Left cardiac atrium (tissue), 4 donors: ENCODE results near the gene SPTBN4. TPM values are rescaled to one million over a fixed set of nuclear protein-coding genes. Genes with fewer than 3 reads are reported as not detected.
"Not testable (repeated sequence)": the region's sequence is repeated elsewhere in the genome, so short reads cannot be mapped to it uniquely, and the experiment has no call there.

ENCODE experiments used
- ATAC-seq, 2 donors: fragments of 200-7000 bp; cut with Tn5 transposase; one replicate each; pipeline ENCODE4 v1.9.1; 2020; ENCODE audit warnings: mild to moderate bottlenecking in 2 of 2, moderate library complexity in 2 of 2
- DNase-seq: peaks from one replicate; pipeline ENCODE4 v3.0.0-alpha.2; 2020
- intact Hi-C, 2 donors: fragments of 100-400 bp; cut with DNase I; formaldehyde crosslinking; loops; one replicate each; pipeline versions ENCODE4 v1.14.1 to v1.15.1; 2022 to 2023
- total RNA-seq, 2 donors: library from RNA; stranded (reverse); fragmentation: NEBNext Ultra II Directional; extraction: Animal tissue kit (Norgen Biotek cat#: 25700); gene quantifications; one replicate each; pipeline ENCODE4 v1.2.1, GENCODE V29; 2021
- donor health status: DM: no; HTN: yes; CAD: no.
- donor health status: DM: no; HTN: yes; CAD: no; lungs with severe emphysema.
- donor health status: DM: yes; HTN: yes; CAD: no.
- donor health status: Dilated cardiomyopathy.

Gene SPTBN4
- total RNA-seq, 2 donors from 2014 or later = 3.4 to 4.8 TPM

DNA sequence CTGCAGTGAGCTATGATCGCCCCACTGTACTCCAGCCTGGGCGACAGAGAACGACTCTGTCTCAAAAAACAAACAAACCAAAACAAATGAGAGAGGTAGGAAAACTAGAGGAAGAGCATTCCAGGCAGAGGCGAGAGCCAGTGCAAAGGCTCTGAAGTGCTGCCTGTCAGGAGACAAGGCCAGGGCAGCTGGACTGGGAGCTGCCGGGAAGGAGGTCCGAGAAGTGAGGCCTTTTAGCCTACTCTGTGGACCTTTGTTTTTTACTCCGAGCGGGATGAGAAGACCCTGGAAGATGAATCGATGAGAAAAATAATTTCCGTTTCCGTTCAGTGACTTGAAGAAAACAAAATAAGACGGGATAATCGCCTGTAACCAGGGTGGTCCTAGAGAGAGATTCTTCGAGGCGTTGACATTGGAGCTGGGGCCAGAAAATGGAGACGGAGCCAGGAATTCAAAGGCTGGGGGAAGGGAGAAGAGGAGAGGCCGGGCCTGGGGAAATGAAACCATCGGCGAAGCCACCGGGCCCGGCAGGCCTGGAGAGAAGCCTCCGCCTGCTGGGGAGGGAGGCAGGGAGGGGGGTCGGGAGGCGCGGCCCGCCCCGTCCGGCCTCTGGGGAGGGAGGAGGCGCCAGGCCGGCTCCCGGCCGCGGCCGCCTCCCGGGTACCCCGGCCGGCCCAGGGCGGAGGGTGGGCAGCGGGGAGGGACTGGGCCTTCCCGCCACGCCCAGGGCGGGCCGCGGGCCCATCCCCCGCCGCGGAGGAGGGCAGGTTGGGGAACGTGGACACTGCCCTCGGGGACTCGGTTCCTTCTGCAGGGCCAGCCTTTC lies 33.2 kb upstream of the SPTBN4 start:
- DNase-seq (peak; percentile 91), ATAC-seq (peak; percentile 99)
- intact Hi-C loops = no loop called here

- DNase-seq (no peak), ATAC-seq (no peak)
- intact Hi-C loops = no loop called here
Observed at GRCh38 chr19:40438284-40438683, 28.5 kb upstream of the SPTBN4 start.

DNA sequence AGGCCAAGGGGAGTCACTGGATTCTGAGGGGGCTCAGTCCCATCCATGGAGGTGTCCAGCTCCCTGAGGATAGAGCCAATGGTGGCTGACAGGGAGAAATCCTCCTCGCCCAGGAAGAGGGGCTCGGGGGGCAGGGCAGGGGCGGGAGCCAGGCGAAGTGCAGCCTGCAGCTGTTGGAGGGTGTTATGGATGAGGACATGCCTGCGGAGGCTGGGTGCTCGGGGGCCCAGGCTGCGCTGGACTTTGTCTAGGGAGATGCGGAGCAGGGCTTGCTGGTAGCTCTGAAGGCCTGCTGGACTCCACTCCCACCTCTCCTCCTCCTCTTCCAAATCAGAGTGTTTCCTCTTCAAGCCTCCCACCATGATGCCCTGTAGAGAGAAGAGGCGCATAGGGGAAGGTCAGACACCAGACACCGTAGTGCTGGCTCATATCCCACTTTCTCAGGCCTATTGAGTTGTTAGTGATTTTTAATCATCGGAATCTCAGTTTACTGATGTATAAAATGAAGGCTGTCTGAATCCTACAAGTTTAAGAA lies 25.0 kb upstream of the SPTBN4 start:
- intact Hi-C loops = loop anchor here in 1 of 2 donors (2.0 to 10.0 kb wide), 2 partner anchors 17 to 157 kb away; partner anchors contain the start of genes AKT2 and SERTAD1
- DNase-seq (no peak), ATAC-seq (no peak)

DNA sequence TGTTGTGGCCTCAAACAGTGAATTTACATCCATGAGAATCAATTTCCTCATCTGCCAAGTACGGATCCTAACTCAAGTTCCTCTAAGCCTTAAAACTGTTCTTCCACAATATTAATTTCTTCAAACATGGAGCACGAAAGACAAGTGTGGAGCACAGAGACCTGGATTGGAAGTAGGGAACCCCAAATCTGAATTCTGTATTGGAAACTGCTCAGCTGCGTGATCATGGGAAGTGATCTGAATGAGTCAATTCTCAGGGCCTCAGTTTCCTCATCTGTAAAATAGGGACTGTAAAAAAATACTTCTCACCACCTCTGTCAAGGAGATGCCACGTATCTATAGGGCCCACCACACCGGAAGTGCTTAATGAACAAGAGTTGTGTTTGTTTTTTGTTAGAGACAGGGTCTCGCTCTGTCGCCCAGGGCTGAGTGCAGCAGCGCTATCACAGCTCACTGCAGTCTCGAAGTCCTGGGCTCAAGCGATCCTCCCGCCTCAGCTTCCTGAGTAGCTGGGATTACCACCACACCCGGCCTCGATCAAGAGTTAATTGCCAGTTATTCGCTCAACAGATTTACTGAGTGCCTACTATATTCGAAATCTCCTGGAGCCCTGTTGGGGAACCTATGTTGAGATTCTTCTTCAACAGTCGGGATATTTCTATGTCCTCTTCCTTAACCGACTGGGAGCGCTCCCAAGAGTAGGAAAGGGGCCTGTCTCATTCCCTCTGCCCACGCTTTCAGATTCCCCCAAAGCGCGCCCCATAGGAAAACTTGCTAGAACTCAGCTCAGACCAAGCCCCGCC lies 24.3 kb upstream of the SPTBN4 start:
- intact Hi-C loops = loop anchor here in 1 of 2 donors (2.0 to 10.0 kb wide), 2 partner anchors 18 to 158 kb away; partner anchors contain the start of genes AKT2 and SERTAD1
- DNase-seq (no peak), ATAC-seq (no peak)

GRCh38 chr19:40443131-40443999 lies 23.4 kb upstream of the SPTBN4 start:
- intact Hi-C loops = loop anchor here in 1 of 2 donors (2.0 to 10.0 kb wide), 2 partner anchors 19 to 159 kb away; partner anchors contain the start of genes AKT2 and SERTAD1
- DNase-seq (peak; percentile 100), ATAC-seq (peak; percentile 86 to 89)

GRCh38 chr19:40444000-40444824 lies 22.6 kb upstream of the SPTBN4 start, which contains the start of gene SERTAD3:
TSS of gene SERTAD3 (minus strand) at chr19:40444335. CDS start at chr19:40442080, 2,255 bp downstream.
- DNase-seq = peak; percentile 98
- intact Hi-C loops = loop anchor here in 1 of 2 donors (2.0 to 10.0 kb wide), 2 partner anchors 19 to 159 kb away; partner anchors contain the start of genes AKT2 and SERTAD1
- ATAC-seq = peak; percentile 87 to 88

GRCh38 chr19:40444825-40445312 lies 21.9 kb upstream of the SPTBN4 start:
- intact Hi-C loops = loop anchor here in 1 of 2 donors (10.0 kb wide), 1 partner anchor 160 kb away; the partner anchor contains the start of gene AKT2
- DNase-seq = no peak
- ATAC-seq = no peak

GRCh38 chr19:40445780-40446262 lies 21.0 kb upstream of the SPTBN4 start:
- intact Hi-C loops = loop anchor here in 1 of 2 donors (10.0 kb wide), 1 partner anchor 161 kb away; the partner anchor contains the start of gene AKT2
- DNase-seq = no peak

GRCh38 chr19:40446263-40446784 lies 20.5 kb upstream of the SPTBN4 start:
- intact Hi-C loops = loop anchor here in 1 of 2 donors (10.0 kb wide), 1 partner anchor 162 kb away; the partner anchor contains the start of gene AKT2
- ATAC-seq (no peak), DNase-seq (no peak)

More at GRCh38 chr19:40445780-40446262, 21.0 kb upstream of the SPTBN4 start:
- no peak for ATAC-seq

DNA sequence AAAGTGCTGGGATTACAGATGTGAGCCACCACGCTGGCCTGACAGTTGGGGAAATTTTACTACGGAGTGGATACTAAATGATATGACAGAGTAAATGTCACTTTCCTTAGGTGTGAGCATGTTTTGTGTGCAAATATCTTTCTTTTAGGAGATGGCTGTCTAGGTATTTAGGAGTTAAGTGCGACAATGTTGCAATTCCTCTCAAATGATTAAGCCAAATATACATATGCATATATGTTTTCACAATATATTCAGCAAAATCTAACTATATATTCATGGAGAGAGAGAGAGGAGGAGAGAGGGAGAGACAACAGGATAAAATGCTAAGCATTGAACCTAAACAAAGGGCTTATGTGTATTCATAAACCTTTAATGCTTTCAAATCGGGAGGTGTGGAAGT lies 17.3 kb upstream of the SPTBN4 start:
- DNase-seq (no peak), ATAC-seq (no peak)
- intact Hi-C loops = loop anchor here in 1 of 2 donors (10.0 kb wide), 1 partner anchor 165 kb away; the partner anchor contains the start of gene AKT2

DNA sequence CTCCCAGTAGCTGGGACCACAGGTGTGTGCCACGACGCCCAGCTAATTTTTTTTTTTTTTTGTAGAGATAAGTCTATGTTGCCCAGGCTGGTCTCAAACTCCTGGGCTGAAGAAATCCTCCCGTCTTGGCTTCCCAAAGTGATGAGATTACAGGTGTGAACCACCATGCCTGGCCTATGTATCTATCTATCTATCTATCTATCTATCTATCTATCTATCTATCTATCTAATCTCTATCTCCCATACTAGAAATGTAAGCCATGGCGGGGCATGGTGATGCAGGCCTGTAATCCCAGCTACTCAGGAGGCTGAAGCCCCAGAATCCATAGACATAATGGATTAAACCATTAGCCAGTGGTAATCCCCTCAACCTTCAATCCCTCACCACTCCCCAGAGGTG lies 16.1 kb upstream of the SPTBN4 start:
- DNase-seq = no peak
- intact Hi-C loops = no loop called here
- no peak for ATAC-seq

DNA sequence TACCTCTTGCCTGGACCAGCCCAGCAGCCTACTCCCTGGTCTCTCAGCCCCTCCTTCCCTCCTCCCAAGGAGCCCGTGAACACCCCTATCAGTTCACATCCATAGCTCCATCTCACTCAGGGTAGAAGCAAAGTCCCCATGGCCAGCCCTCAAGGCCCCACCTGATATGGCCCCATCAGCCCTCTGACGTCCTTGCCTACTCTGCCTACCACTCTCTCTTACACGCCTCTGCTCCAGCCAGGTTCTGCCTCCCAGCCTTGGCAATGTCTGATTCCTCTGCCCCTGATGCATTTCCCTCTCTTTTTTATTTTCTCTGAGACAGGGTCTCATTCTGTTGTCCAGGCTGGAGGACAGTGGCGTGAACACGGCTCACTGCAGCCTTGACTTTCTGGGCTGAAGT lies 14.8 kb upstream of the SPTBN4 start:
- no peak for DNase-seq
- intact Hi-C loops = no loop called here
- peak in 1 of 2 donors; percentile 19 for ATAC-seq

DNA sequence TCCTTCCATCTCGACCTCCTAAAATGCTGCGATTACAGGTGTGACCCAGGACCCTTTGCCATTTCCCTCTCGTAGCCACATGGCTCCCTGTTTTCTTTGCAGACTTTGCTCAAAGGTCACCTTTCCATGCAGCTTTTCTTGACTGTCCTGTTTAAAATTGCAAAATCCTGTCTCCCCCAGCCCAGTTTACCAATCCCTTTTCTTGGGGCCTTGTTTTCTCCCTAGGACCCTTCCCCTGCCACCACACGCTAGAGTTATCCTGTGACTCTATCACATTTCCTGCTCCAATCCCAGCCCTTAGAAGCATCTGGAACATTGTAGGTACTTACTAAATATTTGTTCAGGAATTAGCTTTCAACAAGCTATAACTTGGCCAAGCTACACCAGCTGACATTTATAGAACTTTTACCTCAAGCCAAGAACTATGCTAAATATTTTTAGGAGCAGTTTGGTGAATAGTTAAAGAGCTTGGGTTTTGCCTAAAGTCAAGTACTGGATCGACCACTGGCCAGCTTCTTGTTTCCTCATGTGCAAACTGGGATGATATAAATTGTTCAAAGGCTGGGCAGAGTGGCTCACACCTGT lies 13.6 kb upstream of the SPTBN4 start:
- intact Hi-C loops = no loop called here
- ATAC-seq = no peak
- DNase-seq = no peak

DNA sequence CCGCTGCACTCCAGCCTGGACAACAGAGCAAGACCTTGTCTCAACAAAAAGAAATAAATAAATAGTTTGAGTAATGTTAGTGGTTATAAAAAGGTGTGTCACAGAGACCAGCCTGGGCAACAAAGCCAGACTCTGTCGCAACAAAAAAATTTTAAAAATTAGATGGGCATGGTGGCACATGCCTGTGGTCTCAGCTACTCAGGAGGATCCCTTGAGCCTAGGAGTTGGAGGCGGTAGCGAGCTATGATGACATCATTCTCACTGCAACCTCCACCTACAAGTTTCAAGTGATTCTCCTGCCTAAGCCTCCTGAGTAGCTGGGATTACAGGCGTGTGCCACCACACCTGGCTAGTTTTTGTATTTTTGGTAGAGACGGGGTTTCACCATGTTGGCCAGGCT lies 12.9 kb upstream of the SPTBN4 start:
- intact Hi-C loops = not testable (repeated sequence)

GRCh38 chr19:40457048-40457447 lies 9.8 kb upstream of the SPTBN4 start:
- DNase-seq (no peak), ATAC-seq (no peak)
- intact Hi-C loops = no loop called here

More for the DNA sequence above, 12.9 kb upstream of the SPTBN4 start:
- DNase-seq, ATAC-seq: not testable (repeated sequence)

DNA sequence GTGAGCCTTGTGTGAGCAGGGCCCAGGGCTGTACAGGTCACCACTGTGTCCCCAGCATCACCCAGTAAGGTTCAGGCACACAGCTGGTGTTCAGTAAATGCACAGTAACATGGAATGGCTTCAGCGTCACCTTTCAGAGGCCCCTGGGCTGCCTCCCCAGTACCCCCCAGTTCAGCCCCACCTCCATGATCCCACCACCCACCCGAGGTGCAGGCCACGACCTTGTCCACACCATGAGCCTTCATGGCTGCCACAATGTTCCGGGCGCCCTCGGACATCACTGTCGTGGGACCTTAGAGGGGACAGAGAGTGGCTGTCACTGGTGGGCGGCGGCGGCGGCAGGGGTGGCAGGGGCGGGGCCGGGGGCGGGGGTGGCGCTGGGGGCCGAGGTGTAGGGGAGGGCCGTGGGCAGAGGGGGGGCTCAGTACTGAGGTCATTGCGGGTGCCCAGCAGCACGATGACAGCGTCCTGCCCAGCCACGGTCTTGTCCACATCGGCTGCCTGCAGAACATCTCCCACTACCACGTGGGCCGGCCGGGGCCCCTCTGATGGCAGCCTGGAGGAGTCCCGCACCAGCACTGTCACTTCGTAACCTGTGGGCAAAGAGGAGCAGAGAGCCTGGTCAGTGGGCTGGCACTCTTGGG lies 8.7 kb upstream of the SPTBN4 start:
- intact Hi-C loops = no loop called here
- ATAC-seq (no peak), DNase-seq (no peak)
